NOMO-1 (cell line): ENCODE results near the gene CEMP1.
"Not testable (repeated sequence)": the region's sequence is repeated elsewhere in the genome, so short reads cannot be mapped to it uniquely, and the experiment has no call there.

Experiments used
- DNase-seq, 2 experiments: peaks; one replicate each; lab custom pipeline; 2025; ENCODE audit not compliant: unreplicated experiment in 2 of 2; lab: John Stamatoyannopoulos, UW

The CEMP1 gene

DNA sequence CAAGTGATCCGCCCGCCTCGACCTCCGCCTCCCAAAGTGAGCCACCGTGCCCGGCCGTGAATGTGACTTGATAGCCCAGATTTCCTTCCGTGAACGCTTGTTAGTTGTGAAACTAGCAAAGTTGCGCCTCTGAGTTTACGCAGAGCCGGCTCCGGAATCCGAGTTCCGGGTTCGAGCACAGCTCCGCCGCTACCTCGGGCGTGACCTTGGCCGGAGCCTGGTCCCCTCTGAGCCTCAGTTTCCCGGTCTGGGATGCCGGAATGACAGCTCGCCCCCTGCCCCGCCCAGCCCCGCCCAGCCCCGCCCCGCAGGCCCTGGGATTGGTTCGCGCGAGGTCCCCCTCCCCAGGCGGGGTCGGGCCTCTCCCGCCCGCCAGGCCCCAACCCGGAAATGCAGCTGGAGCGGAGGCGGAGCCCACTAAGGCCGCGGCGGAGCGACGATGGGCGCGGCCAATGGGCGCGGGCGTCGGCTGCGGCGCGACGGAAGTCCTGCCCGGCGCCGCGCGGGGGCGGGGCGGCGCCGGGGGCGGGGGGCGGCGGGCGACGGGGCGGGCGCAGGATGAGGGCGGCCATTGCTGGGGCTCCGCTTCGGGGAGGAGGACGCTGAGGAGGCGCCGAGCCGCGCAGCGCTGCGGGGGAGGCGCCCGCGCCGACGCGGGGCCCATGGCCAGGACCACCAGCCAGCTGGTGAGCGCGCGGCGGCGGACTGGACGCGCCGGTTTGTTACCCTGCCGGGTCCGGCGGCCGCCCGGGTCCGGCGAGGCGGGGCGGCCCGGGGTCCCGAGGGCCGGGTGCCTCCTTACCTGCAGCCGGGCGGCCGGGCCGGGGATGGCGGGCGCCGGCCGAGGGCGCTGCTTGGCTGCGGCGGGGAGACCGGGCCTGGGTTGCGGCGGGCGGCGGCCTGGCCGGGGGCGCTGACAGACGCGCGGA lies 6.5 kb upstream of the CEMP1 start, which contains the start of gene PDPK1:
TSS of gene PDPK1 (plus strand) at position 571 of the 929 bp plus-strand sequence. CDS start at position 663, 92 bp downstream.
- peak; percentile 84 to 98 for DNase-seq

DNA sequence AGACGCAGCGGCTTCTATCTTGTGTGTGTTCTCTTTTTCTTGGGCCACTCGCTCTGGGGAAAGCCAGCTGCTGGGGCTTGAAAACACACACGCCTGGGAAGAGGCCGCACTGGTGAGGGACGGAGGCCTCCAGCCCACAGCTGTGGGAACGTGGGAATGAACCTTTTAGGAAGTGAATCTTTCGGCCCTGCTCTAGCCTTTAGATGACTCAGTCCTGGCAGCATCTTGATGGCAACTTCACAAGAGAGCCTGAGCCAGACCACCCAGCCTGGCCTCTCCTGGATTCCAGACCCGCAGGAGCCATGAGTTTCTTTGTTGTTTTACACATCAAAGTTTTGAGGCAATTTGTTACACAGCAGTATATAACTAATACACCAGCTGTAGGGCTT lies 4.4 kb upstream of the CEMP1 start:
- peak; percentile 25 to 49 for DNase-seq

DNA sequence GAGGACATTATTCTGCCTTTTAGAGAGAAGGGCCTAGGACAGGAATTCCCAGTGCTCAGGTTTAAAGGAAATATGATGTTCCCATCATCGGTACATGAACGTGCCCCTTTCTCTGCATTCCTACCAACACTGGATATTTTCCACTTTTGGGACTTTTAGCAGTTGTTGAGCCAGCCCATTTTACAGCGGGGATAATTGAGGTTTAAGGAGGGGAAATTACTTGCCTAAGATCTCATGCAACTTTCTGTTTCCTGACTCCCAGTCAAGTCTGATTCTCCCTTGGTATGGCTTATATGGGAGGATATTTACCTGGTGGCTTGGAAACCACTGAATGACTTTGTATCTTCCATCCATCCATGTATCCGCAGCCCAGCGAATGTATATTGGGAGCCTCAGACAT lies 3.1 kb upstream of the CEMP1 start:
- DNase-seq = not testable (repeated sequence)

DNA sequence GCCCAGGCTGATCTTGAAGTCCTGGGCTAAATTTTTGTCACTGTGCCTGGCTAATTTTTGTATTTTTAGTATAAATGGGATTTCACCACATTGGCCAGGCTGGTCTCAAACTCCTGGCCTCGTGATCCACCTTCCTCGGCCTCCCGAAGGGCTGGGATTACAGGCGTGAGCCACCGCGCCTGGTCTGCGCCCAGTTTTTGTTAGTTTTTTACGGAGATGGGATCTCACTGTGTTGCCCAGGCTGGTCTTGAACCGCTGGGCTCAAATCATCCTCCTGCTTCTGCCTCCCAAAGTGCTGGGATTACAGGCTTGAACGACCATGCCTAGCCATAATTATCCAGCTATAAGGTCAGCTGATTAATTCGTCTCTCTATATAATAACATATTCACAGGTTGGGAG lies 2.7 kb upstream of the CEMP1 start:
- DNase-seq = no peak

DNA sequence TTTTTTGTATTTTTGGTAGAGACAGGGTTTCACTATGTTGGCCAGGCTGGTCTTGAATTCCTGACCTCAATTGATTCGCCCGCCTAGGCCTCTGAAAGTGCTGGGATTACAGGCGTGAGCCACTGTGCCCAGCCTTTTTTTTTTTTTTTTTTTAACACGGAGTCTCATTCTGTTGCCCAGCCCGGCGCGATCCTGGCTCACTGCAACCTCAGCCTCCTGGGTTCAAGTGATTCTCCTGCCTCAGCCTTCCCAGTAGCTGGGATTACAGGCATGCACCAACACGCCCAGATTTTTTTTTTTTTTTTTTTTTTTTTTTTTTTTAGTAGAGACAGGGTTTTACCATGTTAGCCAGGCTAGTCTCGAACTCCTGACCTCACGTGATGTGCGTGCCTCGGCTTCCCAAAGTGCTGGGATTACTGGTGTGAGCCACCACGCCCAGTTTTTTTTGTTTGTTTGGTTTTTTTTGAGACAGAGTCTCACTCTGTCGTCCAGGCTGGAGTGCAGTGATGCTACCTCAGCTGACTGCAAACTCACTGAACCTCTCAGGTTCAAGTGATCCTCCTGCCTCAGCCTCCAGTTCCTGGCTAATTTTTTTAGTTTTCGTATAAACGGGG lies 2.0 kb upstream of the CEMP1 start:
- DNase-seq = not testable (repeated sequence)

DNA sequence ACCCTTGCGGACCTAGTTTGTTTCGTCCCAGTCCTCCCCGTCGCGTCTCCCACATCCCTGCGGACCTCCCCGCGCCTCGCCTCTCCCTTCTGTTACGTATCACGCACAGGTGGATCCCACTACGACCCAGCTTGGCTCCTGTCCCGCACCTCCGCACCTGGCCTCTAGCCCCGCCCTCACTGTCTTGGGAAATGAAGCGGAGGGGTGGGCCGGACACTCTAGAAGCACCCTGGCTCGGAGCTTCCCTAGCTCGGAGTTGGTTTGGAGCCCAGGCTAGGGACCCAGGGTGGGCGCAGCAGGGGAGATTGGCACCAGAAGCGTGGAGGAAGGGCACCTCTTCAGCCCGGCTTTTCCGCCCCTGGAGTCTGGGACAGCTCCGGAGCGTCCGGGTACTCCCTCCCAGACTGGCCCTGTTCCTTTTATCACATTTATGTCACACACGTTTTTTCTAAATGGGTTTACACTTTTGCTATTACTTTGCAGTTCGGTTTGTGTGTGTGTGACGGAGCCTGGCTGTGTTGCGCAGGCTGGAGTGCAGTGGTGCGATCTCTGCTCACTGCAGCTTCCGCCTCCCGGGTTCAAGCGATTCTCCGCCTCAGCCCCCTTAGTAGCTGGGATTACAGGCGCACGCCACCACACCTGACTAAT lies 1.4 kb upstream of the CEMP1 start:
- peak; percentile 34 to 49 for DNase-seq

DNA sequence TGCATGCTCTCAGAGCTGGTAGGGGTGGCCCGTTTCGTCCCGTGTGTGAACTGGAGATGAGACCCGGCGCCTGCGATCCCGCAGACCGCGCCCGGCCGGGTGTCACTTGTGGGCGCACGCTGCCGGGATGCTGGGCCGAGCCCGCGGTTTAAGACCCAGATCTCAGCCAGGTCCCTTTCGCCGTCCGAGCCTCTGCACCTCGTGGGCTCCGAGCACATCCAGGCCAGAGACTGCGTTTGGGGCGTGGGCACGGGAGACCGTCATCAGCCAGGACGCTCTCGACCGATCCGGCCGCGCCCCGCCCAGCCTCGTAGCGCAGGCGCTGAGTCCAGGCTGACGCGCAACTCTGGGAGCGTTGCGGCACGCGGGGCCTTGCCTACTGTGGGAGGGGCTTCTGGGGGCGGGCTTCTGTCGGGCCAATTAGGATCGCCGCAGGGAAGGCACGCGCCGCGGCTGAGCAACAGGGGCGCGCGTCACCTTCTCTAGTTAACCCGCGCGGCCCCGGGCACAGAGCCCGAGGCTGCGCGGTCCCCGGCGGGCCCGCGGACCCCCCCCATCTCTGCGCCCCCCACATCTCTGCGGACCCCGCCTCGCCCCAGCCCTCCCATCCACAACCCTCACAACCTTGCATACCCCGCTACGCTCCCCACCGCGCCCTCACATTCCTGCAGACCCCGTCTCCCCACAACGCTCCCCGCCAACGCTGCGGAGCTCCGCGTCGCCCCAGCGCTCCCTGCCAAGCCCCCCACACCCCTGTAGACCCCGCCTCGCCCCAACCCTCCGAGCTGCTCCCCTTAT lies 687 bp upstream of the CEMP1 start:
- peak; percentile 97 to 99 for DNase-seq

DNA sequence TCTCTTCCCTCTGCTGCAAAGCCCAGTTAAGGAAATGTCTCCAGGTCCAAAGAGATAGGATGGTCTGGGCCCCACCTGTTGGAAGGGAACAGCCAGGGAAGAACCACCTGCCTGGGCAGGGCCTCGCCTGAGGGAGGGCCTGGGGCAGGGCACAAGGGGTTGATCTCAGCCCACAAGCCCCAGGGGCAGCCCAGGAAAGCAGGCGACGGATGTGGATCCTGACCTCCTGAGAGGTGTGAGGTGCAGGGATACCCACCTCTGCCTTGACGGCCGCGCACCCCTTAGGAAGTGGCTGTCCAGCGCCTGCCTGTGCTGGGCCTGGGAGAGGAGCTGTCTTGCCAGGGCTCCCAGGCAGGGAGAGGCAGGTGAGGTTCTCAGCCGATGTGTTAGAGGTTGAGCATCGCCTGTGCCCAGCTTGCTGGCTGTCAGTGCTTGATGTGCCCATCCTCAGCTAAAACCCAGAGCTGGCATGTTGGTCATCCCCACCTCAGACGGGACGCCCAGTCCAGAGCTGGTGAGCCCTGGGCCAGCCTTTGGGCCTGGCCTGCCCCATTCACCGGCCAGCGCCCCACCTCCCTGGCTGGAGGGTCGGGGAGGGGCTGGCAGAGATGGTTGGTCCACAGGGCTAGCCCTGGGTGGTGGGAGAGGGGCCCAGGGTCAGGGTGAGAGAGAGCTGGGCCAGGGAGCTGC lies 434 bp downstream of the CEMP1 start:
- DNase-seq = no peak

DNA sequence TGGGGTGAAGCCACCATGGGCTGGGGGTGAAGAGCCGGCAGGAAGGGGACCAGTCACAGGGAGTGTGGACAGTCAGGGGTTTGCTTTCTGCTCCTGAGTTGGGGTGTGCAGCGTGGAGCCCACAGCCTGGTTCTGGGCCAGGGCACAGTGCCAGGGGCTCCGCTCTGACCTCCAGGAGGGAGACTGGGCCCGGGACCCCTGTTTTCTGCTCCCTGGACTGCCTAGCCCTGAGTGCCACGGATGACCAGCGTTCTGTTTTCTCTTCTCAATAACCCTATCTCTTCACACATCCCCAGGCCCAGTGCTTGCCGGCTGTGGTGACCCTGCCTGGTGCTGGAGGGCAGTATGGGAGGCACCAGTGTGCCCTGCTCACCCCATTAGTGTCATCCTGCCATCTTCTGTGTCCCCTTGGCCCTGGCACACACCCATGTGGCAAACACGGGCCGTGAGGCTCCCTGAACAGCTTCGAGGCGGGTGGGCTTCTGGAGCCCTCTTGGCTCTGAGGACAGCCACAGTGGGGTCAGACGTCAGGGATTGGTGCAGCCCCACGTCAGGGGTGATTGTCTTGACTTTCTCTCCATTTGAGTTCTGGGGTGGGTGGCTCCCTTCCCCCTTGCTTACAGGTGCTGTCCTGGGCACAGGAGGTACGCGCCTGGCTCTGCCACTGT lies 1.1 kb downstream of the CEMP1 start:
- DNase-seq = no peak

DNA sequence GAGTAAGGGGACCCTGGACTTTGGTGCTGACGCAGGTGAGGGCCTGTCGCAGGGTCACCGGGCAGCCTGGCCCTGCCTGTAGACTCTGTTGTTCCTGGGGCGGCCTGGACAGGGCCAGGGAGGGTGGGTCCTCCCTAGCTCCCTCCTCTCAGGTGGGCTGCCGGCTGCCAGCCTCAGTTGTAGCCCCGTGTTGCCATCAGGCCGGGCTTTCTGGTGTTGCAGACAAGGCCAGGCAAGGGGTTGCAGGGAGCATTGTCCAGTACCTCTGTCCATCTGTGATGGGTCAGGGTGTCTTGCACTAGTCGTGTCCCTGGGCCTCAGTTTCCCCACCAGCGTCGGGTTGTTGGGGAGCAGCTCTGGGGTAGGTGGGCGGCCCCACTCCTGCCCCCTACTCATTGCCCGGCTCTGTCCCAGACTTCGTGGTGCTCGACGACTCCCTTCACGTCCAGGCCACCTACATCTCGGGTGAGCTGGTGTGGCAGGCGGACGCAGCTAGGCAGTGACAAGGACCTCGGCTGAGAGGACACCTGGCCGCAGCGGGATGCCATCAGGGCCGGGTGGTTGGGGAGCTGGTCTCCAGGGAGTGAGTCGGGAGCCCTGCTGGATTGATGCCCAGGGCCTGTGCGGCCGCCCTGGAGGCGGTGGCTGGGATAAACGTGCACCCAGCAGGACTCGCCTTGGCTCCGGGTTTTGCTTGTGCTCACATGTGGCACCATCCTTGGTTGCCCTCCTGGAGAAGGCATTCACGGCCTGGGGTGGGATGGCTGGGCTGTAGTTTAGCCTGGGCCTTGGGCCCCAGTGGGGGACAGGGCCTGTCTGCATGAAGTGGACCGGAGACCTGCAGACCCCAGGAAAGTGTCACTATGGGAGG lies 1.9 kb downstream of the CEMP1 start:
- DNase-seq = no peak

DNA sequence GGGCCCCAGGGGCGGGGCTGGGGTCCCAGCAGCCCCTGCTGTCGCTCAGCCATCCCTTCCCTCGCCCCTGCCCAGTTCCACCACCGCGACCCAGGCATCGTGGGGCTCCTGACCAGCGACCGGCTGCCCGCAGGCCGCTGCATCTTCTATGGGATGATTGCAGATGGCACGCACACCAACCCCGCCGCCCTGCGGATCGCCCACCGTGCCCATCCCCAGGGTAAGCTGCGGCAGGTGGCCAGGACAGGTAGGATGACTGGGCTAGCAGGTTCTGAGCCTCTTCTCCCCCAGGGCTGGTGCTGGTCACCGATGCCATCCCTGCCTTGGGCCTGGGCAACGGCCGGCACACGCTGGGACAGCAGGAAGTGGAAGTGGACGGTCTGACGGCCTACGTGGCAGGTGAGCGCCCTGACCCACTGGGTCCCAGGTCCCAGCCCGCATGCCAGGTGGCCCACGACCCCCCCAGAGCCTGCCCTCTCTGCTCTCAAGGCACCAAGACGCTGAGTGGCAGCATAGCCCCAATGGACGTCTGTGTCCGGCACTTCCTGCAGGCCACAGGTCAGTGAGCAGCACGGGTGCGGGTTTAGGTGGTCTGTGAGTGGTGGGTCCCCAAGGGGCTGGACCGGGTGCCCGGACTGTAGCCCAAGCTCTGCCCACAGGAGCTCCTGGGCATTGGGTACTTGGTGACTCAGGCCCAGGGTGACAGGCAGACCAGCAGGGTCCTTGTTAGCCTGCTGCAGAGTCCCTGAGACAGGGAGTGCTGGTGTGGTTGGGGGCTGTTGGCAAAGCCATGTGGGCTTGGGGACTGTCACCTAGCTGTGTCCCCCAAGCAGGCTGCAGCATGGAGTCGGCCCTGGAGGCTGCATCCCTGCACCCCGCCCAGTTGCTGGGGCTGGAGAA lies 2.8 kb downstream of the CEMP1 start:
- no peak for DNase-seq

DNA sequence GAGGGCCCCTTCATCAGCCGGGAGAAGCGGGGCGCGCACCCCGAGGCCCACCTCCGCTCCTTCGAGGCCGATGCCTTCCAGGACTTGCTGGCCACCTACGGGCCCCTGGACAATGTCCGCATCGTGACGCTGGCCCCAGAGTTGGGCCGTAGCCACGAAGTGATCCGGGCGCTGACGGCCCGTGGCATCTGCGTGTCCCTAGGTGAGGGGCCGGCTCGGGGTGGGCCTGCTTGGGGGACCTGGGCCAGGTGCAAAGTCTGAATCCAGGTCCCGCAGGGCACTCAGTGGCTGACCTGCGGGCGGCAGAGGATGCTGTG lies 3.5 kb downstream of the CEMP1 start:
- DNase-seq = no peak

DNA sequence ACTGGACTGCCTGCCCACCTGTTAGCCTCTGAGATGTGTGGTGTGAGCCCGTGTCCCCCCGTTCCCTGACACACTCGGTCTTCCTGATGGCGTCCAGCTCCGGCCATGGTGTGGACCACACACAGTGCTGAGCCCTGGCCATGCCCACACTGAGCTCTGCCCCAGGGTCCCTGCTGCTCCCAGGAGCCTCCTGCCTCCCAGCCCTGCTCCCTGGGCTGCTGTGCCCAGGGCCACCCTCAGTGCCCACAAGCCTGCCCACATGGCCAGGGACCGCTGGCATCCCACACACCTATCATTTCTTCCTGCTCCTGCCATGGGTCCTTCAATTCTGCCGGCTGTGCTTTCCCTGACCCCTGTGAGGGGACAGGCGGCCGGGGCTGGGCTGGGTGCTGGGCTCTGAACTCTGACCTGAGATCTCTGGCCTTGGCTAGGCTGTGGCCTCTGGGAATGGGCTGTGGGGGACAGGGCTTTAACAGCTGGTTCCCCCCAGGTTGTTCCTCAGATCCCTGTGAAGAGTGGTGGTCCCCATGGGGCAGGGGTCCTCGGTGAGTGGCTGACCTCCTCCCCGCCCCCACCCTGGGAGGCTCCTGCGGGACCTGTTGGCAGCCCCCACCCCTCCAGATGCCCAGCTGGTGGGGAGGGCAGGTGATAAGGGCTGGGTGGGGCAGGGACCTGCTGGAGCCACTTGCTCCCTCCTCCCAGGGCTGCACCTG lies 4.0 kb downstream of the CEMP1 start:
- DNase-seq = no peak

DNA sequence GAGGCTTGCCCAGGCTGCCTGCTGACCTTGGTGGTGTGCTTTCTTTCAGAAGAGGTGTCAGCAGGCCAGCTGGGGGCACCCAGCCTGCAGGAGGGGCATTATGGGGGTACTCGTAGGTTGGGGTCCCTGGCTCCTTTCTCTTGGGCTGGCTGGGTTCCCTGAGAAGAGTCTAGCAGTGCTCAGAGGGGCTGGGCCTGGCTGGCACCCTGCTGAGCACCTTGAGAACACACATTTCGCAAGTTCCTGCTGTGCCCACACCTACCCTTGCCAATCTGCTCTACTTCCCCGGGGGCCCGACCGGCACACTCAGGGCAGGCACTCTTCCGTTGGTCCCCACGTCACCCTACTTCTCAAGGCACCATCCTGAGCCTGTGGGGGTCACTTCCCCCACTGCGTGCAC lies 5.1 kb downstream of the CEMP1 start:
- no peak for DNase-seq

DNA sequence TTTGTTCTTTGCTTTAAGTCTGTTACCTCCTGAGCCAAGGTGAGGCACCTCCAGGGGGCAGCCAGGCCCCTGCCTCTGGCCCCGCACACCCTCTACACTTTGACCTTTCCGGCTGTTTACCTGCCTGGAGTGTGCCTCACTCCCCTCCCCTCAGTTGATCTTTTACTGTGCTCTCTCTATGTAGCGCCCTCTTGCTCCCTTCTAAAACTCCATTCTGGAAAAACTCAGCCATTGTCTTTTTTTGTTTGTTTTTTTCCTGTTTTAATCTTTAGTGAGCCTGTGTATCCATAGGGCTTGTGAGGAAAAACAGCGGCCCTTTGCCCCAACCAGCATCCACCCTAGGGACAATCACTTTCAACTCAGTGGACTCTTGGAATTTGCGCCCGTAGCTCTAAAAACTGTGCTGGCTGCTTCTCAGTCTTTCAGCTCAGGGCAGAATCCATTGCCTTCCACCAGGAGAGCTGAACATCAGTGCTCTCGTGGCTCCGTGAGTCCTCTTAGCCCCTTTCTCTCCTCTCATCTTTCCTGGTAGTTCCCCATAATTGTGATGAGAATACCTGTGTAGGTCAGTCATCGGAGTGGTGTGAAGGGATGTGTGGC lies 6.8 kb downstream of the CEMP1 start:
- no peak for DNase-seq

DNA sequence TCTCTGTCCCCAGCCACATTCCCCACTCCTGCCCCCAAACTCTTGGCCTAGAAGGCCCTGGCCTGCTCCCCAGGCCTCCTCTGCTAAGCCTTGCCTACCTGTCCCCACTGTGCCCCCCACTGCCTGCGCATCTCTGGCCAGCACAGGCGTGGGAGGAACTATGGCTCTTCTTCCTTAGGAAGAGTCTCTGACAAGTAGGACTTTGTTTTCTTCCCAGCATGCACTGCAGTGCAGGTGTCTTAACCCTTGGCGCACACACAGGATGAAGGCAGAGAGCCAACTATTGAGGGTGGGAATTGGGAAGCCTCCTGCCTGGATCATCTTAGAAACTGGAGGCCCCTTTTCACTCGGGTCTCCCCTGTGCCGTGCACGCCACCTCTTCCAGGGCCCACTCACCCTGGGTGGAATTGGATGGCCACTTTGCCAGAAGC lies 7.4 kb downstream of the CEMP1 start:
- DNase-seq = no peak
